HG02884 (cell line): ENCODE results near the gene FSD1.
"Not testable (repeated sequence)": the region's sequence is repeated elsewhere in the genome, so short reads cannot be mapped to it uniquely, and the experiment has no call there.

ENCODE experiments used
- ATAC-seq: cut with Tn5 transposase; IDR thresholded peaks from one replicate; pipeline ENCODE4 v1.9.1; 2021; ENCODE audit warnings: mild to moderate bottlenecking, moderate library complexity; ENCODE audit not compliant: unreplicated experiment

FSD1 gene

DNA sequence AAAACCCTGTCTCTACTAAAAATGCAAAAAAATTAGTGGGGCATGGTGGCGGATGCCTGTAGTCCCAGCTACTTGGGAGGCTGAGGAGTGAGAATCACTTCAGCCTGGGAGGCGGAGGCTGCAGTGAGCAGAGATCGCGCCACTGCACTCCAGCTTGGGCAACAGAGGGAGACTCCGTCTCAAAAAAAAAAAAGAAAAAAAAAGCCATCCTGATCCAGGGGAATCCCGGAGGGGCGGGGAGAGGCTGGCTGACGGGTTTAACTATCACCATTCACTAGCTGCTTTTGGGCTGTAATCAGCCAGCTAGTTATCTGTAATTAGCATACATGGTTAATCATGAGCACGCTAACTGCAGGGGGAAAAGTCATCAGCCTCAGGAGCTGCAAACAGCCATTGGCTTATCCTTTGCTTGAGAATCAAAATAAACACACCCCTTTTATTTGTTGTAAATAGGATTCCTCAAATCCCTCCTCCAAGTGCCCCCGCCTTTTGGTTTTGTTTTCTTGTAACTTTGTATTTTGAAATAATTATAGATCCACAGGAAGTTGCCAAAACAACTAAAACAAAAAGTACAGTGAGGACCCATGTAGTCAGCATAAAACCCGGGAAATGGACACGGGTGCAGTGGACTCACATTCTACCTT lies 9.6 kb downstream of the FSD1 start:
- no peak for ATAC-seq

DNA sequence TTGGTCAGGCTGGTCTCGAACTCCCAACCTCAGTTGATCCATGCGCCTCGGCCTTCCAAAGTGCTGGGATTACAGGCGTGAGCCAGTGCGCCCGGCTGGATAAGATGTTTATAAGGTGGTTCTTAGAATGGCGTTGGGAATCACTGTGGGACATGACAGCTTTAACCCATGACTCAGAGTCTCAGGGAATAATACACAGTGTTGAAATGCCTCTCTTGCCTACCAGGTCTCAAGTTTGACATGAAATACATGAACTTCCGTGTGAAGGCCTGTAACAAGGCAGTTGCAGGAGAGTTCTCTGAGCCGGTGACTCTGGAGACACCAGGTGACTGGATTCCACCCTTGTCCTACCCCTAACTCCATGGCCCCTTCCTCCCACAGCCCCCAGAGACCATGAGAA lies 12.6 kb downstream of the FSD1 start:
- ATAC-seq: no peak

DNA sequence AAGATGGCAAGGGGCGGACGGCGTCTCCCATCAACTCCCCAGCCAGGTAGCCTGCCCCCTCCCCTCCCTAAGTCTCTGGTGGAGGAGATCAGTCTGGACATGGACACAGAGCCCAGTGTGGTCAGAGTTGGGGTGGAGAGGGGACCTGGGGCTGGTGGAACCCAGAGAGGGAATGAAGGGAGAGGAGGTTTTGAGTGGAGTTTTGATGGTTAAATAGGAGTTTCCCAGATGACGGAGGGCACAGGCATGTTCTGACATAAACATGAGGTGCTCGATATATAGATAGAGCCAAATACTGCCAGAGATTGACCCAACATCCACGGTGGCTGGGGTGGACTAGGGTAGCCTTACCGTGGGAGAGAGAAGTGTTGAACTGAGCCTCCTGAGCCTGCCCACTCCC lies 14.1 kb downstream of the FSD1 start:
- ATAC-seq: no peak

DNA sequence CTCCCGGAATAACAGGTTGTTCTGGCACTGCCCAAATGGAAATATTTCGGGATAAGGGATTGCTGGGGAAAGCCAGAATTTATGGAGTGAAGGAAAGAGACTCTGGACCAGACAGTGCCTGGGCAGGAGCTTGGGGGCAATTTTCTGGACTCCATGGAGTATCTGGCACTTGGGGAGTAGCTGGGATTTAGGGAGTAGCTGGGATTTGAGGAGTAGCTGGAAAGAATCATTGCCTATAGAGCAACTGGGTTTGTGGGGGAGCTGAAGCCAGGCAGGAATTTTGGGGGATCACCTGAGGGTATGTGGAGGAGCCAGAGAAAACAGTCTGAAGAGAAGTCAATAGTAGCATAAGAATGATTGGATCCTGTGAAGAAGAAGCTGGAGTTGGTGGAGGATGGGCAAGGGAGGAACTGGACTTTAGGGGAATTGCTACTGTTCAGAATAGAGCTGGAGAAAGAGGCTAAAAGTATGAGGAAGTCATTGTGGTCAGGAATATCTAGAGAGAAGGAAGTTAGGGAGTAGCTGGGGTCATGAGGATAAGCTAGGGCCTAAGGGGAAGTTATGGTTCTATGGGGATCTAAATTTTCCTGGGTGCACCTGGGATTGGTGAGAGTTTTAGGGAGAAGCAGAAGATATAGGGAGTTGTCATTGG lies 14.8 kb downstream of the FSD1 start:
- no peak for ATAC-seq

DNA sequence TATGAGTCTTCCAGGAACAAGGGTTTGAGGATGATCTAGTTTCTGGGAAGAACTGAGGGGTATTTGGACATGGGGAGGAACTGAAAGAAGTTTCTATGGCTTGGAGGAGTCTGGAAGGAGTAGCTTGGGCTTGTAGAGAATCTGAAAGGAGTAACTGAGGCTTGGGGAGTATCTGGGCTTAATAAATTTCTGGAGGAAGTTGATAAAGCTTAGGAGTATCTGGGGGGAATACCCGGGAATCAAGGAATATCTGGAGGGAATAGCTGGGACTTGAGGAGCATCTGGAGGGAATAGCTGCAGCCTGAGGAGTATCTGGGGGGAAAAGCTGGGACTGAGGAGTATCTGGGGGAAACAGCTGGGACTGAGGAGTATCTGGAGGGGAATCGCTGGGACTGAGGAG lies 16.0 kb downstream of the FSD1 start:
- ATAC-seq: no peak

DNA sequence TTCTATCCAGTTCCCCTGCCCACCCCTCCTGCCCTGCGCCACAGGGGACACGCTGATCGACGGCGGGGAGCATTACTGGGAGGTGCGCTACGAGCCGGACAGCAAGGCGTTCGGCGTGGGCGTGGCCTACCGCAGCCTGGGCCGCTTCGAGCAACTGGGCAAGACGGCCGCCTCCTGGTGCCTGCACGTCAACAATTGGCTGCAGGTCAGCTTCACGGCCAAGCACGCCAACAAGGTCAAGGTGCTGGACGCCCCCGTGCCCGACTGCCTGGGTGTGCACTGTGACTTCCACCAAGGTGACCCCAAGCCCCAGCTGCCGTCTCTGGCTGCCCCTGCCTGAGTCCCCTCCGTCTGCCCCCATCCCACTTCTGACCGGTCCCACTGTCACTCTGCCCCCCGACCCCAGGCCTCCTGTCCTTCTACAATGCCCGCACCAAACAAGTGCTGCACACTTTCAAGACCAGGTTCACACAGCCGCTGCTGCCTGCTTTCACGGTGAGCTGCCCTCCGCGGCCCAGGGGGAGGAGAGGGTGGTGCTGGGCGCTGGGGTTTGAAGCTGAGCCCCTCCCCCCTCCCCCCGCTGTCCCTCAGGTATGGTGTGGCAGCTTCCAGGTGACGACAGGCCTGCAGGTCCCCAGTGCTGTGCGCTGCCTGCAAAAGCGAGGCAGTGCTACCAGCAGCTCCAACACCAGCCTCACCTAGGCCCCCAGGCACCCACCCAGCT lies 18.7 kb downstream of the FSD1 start:
- ATAC-seq: no peak

DNA sequence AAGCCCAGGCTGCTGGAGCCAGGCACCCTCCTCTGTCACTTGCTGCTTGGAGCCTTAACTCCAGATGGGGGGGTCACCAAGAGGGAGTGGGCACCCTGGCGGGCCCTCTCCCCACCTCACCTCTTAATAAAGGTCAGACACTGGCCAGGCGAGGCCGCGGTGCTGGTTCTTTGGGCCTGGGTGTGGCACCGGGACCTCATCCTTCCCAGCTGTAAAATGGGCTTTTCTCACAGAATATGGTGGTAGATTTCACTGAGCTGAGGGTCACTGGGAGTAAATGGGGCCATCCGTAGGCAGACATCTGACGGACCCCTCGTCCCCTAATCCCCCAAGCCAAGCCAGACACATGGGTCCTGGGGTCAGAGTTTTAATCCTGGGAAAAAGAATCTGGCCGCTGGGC lies 19.3 kb downstream of the FSD1 start:
- ATAC-seq: no peak

DNA sequence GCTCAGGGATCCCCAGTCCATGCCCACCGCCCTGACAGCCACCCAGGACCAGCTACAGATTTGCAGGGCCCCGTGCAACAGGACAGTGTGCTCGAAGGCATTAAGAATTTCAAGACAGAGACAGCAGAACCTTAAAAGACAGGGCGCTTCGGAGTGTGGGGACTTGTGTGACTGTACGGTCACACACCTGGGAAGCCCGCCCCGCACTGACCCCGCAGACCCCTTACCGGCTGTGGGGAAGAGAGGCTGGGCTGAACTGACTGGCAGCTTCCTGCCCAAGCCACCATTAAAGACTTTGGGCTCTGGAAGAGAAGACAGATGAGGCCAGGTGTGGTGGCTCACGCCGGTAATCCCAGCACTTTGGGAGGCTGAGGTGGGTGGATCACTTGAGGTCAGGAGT lies 19.8 kb downstream of the FSD1 start:
- no peak for ATAC-seq

DNA sequence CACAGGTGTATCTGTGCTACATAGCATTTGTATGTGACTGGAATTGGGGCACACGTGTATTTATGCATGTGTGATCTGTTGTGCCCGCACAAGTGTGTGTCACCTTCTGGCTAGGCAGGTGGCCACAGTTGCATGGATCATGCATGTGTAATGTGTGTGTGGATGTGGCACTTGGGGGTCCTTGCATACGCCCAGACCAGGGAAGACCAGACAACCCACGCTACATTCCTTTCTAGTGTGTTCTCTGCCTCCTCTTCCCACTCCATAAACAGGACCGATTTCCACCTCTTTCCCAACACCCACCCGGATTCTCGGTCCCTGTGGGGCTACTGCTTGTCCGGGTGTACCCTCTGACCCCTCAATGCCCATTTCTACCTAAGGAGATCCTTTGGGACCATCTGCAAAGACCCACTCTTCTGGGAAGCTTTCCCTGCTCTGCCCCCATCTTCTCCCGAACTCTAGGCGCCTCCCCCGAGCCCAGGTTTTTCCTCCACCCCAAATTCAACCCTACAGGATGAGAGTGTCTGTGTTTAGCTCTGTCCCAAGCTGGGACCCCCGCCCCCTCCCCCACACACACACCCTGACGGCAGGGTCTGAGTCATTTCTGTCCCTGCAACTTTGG lies 21.9 kb downstream of the FSD1 start:
- no peak for ATAC-seq

DNA sequence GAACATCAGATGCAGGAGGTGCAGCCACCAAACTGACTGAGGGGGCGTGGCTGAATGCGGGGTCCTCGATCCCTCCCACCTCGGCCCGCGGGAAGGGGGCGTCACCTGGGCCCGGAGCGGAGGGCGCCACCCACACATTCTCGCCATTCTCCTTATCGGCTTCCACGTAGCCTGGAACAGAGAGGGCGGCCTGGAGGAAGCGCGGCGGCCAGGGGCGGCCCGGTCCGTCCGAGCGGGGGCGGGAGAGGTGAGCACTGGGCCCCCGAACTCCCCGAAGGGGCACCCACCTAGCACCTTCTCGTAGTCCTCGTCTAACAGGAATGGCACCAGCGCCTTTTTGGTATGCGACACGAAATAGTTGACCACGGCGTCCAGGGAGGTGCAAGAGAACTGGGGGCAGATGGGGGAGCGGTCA lies 22.4 kb downstream of the FSD1 start:
- no peak for ATAC-seq

DNA sequence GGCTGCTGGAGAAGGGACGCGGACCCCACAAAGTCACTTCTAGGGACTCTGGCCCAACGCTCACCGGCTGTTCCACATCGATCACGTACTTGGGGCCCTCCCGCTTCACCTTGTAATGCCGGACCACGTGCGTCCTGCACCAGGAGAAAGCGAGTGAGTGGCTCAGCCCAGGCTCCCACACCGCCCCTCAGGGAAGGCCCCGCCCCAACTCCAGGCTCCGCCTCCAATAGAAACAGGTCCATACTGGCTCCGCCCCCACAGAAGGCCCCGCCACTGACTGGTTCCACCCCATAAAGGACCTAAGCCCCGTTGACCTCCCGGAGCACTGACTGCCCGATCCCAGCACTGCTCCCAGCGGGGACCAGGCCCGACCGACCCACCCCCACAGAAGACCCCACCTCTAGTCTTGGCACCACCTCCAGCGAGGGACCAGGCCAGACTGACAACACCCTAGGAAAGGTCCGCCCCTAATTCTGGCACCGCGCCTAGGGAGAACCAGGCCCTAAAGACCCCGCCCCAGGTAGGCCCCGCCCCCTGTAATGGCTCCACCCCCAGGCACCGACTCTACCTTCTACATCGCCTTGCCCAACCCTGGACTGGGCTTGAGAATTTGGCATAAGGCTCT lies 23.0 kb downstream of the FSD1 start:
- ATAC-seq: no peak

DNA sequence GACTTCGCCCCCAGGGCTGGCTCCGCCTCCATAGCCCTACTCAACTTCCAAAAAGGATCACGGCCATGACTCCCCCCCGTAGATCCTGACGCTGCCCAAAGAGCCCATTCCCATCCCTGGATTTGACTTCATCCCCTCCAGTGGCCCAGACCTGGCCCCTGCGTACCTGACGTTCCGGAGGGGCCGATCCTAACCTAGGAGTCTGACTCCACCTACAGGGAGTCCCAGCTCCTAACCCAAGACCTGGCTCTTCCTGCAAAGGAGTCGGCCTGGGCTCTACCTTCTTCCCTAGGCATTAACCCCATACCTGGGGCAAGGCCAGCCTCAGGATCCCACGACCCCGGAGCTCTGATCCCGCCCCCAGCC lies 23.5 kb downstream of the FSD1 start:
- ATAC-seq: no peak

DNA sequence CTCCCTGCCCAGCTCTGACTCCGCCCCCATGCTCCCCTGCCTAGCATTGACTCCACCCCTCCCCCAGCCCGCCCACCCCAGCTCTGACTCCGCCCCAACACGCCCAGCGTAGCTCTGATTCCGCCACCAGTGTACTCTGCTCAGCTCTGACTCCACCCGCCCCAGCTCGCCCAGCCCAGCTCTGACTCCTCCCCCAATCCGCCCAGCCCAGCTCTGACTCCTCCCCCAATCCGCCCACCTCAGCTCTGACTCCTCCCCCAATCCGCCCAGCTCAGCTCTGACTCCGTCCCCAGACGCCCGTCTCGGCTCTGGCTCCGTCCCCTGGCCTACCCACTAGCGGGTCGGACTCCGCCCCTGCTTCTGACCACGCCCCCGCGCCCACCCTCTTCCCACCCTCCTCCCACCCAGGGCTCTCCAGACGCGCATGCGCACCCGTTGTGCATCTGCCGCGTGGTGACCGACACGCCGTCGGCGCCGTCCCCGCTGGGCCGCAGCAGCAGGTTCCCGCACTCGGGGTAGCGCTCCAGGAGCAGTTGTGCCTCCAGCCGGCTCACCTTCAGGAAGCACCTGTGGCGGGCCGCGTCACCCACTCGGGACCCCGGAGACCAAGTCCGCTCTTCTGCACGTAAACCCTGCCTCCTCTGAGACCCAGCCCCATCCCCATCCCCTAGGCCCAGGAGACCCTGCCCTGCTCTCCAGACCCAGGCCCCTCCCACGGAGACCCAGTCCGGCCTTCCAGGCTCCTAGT lies 24.0 kb downstream of the FSD1 start:
- ATAC-seq: peak; percentile 78

DNA sequence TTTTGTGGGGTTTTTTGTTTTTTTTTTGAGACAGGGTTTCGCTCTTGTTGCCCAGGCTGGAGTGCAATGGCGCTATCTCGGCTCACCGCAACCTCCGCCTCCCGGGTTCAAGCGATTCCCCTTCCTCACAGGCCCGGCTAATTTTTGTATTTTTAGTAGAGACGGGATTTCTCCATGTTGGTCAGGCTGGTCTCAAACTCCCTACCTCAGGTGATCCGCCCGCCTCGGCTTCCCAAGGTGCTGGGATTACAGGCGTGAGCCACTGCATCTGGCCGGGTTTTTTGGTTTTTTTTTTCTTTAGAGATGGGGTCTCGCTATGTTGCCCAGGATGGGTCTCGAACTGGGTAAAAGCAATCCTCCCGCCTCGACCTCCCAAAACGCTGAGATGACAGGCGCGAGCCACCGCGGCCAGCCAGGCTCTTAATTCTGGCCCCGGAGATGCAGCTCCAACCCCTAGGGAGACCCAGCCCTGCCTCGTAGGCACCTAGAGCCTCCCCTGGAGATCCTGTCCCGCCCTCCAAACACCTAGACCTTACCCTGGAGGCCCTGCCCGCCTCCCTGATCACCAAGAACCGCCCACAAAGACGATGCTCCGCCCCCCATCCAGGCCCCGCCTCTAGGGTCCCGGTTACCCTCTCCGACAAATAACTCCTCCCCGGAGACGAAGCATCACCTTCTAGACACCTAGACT lies 24.7 kb downstream of the FSD1 start:
- not testable (repeated sequence) for ATAC-seq

DNA sequence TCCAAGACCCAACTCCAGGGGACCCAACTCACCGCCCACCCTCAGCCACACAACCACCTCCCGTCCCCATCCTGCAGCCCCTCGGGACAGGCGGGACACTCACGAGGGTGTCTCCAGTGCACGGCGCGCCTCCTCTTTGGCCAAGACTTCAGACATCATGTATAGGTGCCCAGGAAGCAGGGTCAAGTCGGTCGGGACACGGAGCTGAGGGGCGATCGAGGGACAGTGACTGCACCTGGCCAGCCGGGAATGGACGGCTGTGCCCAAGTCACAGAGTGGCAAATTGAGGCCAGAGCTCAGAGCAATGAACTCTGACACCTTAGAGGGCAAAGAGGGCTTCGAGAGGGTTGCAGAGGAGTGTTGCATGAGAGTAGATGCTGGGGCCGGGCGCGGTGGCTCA lies 25.5 kb downstream of the FSD1 start:
- ATAC-seq: no peak

DNA sequence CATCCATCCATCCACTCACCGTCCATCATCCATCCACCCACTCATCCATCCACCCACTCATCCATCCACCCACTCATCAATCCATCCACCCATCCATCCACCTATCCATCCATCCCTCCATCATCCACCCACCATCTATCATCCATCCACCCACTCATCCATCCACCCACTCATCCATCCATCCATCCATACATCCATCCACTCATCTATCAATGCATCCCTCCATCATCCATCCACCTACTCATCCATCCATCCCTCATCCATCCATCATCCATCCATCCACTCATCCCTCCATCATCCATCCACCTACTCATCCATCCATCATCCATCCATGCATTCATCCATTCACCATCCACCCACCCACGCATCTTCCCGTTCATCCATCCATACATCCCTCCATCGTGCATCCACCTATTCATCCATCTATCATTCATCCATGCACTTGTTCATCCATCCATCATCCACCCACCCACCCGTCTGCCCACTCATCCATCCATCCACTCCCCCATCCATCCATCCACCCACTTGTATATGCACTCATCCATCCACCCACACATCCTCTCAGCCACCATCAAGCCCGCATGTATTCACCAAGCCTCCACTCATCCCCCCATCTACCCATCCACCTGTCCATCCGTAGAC lies 30.7 kb downstream of the FSD1 start:
- ATAC-seq: no peak

DNA sequence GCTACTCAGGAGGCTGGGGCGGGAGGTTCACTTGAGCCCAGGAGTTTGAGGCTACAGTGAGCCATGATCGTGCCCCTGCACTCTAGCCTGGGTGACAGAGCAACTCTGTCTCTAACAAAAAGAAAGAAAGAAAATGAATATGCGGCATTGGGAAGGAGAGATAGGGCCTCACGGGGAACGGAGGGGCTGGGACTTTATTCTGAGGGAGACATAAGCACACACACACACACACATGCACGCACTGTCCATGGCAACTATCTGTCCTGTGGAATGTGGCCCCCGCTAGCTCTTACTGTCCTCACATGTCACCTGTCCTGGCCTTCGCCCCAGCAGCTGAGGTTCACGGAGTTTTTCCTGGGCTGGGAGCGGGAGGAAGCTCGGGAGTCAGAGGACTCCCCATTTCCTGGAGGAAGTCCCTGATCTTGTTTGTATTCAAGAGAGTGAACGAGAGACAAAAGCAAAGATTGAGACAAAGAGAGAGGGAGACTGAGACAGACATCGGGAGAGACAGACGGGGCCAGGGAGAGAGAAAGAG lies 33.6 kb downstream of the FSD1 start:
- ATAC-seq: no peak

DNA sequence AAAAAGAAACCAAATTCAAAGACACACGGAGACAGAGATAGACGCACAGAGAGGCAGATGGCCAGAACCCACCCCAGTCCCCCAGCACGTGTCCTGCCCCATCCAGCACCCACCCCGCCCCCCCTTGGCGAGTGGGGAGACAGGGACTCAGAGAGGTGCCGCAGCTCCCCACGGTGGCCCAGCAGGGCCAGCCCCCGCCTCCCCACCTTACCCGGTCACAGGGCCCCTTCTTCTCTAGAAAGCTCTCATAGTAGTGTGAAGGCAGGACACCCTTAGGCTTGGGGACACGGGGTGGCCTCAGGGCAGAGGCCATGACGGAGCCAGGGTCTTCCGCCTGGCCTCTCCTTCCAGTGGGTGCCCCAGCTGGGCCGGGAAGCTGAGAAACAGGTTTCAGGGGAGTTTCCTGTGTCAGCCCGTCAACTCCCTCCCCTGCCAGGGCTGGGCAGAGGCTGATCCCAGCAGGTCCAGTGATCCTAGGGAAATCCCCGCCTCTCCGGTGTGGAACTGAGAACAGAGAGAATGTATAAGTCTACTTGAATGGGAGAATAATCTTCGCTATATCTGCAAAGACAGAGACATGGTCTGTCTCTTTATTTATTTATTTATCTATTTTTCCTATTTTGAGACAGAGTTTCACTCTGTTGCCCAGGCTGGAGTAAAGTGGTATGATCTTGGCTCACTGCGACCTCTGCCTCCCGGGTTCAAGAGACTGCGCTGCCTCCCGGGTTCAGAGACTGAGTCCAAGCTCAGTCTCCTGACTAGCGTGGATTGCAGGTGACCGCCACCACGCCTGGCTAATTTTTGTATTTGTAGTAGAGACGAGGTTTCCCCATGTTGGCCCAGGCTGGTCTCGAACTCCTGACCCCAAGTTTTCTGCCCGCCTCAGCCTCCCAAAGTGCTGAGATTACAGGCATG lies 34.3 kb downstream of the FSD1 start, which contains the start of gene STAP2:
TSS of gene STAP2 (minus strand) at position 387 of the 915 bp plus-strand sequence. CDS start at position 313, 74 bp downstream.
- ATAC-seq: no peak
